ENCODE measurements around the gene LAMA2. TPM values are rescaled to one million over a fixed set of nuclear protein-coding genes. Genes with fewer than 3 reads are reported as not detected.

LAMA2 gene
- total and polyA plus RNA-seq, 2 experiments from 2014 or later: 11.1 to 57.5 TPM

GRCh38 chr6:129195161-129195560, 312.2 kb downstream of the LAMA2 start:
- TF ChIP-seq EZH2 (IDR thresholded peaks at IDR 0.05; ENCODE audit: borderline replicate concordance): no peak
- no peak for TF ChIP-seq EZH2phosphoT487 (IDR thresholded peaks at IDR 0.05; ENCODE audit: low read depth, severe bottlenecking, unreplicated experiment)
- no peak for TF ChIP-seq CTCF (IDR thresholded peaks at IDR 0.05; ENCODE audit: poor library complexity)
- Histone ChIP-seq H3K27ac (no peak overlapping the region), H3K9me3 (ENCODE audit: low read depth) (no peaks in the 10 kb centered on the region), H3K36me3 (replicated peaks; ENCODE audit: insufficient read depth, low read depth) (no peaks in the 10 kb centered on the region), H3K4me3 (no peak overlapping the region), H4K20me1 (ENCODE audit: insufficient read depth, poor library complexity, severe bottlenecking) (no peaks in the 10 kb centered on the region), H2AFZ (no peak overlapping the region), H3K4me2 (no peak overlapping the region), H3K27me3 (no peaks in the 10 kb centered on the region), H3K79me2 (no peaks in the 10 kb centered on the region), H3K9me2 (replicated peaks; ENCODE audit: insufficient read depth) (no peaks in the 10 kb centered on the region), H3K4me1 (ENCODE audit: insufficient read depth) (no peaks in the 10 kb centered on the region)
- WGBS (ENCODE audit: low lambda C conversion rate, missing lambda C conversion rate): 83% methylated on average over 2 of the region's 2 CpGs
- no peak for DNase-seq (ENCODE audit: low spot score)

DNA sequence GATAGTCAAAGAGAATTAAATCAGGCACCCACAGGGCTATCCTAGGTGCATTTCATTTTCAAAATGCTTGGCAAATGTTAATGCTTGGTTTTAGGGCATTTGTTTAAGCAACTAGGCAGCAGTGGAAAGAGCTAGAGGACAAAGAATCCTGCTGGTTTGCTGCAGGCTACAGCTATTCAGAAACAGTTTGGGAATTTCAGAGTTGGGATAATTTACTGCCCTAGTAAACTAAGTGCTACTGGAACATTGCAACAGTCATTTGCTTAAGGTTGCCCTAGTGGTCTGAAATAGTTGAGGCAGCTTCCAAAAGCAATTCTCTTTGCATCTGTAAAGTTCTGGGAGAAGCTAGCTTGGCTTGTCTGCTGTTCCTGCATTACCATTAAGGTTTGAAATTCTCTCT, 312.7 kb downstream of the LAMA2 start:
- Histone ChIP-seq H3K27ac (no peak overlapping the region), H2AFZ (no peak overlapping the region), H4K20me1 (ENCODE audit: insufficient read depth, poor library complexity, severe bottlenecking) (no peaks in the 10 kb centered on the region), H3K36me3 (replicated peaks; ENCODE audit: insufficient read depth, low read depth) (no peaks in the 10 kb centered on the region), H3K4me1 (ENCODE audit: insufficient read depth) (no peaks in the 10 kb centered on the region), H3K4me3 (no peak overlapping the region), H3K79me2 (no peaks in the 10 kb centered on the region), H3K4me2 (no peak overlapping the region), H3K27me3 (no peaks in the 10 kb centered on the region), H3K9me2 (replicated peaks; ENCODE audit: insufficient read depth) (no peaks in the 10 kb centered on the region), H3K9me3 (ENCODE audit: low read depth) (no peaks in the 10 kb centered on the region)
- no peak for TF ChIP-seq CTCF (IDR thresholded peaks at IDR 0.05; ENCODE audit: poor library complexity)
- TF ChIP-seq EZH2phosphoT487 (IDR thresholded peaks at IDR 0.05; ENCODE audit: low read depth, severe bottlenecking, unreplicated experiment): no peak
- TF ChIP-seq EZH2 (IDR thresholded peaks at IDR 0.05; ENCODE audit: borderline replicate concordance): no peak
- no peak for DNase-seq (ENCODE audit: low spot score)

- WGBS (ENCODE audit: low lambda C conversion rate, missing lambda C conversion rate): 93% methylated on average over 4 of the region's 4 CpGs
- Histone ChIP-seq H3K4me2 (no peak overlapping the region), H3K9me3 (ENCODE audit: low read depth) (no peaks in the 10 kb centered on the region), H3K27me3 (no peaks in the 10 kb centered on the region), H3K79me2 (no peaks in the 10 kb centered on the region), H2AFZ (no peak overlapping the region), H3K36me3 (replicated peaks; ENCODE audit: insufficient read depth, low read depth) (no peaks in the 10 kb centered on the region), H3K27ac (no peak overlapping the region), H3K4me3 (no peak overlapping the region), H4K20me1 (ENCODE audit: insufficient read depth, poor library complexity, severe bottlenecking) (no peaks in the 10 kb centered on the region), H3K4me1 (ENCODE audit: insufficient read depth) (no peaks in the 10 kb centered on the region), H3K9me2 (replicated peaks; ENCODE audit: insufficient read depth) (no peaks in the 10 kb centered on the region)
- no peak for DNase-seq (ENCODE audit: low spot score)
- TF ChIP-seq CTCF (IDR thresholded peaks at IDR 0.05; ENCODE audit: poor library complexity) (no peak), EZH2 (IDR thresholded peaks at IDR 0.05; ENCODE audit: borderline replicate concordance) (no peak), EZH2phosphoT487 (IDR thresholded peaks at IDR 0.05; ENCODE audit: low read depth, severe bottlenecking, unreplicated experiment) (no peak)
These were observed 314.2 kb downstream of the LAMA2 start for GRCh38 chr6:129197154-129197553.

GRCh38 chr6:129200151-129200550, 317.2 kb downstream of the LAMA2 start:
- Histone ChIP-seq H4K20me1 (ENCODE audit: insufficient read depth, poor library complexity, severe bottlenecking) (no peaks in the 10 kb centered on the region), H3K27me3 (no peaks in the 10 kb centered on the region), H3K36me3 (replicated peaks; ENCODE audit: insufficient read depth, low read depth) (no peaks in the 10 kb centered on the region), H3K4me2 (no peak overlapping the region), H2AFZ (no peak overlapping the region), H3K4me3 (no peak overlapping the region), H3K27ac (no peak overlapping the region), H3K9me3 (ENCODE audit: low read depth) (no peaks in the 10 kb centered on the region), H3K9me2 (replicated peaks; ENCODE audit: insufficient read depth) (no peaks in the 10 kb centered on the region), H3K4me1 (ENCODE audit: insufficient read depth) (no peaks in the 10 kb centered on the region), H3K79me2 (no peaks in the 10 kb centered on the region)
- no peak for DNase-seq (ENCODE audit: low spot score)
- no peak for TF ChIP-seq CTCF (IDR thresholded peaks at IDR 0.05; ENCODE audit: poor library complexity)
- no peak for TF ChIP-seq EZH2 (IDR thresholded peaks at IDR 0.05; ENCODE audit: borderline replicate concordance)
- no peak for TF ChIP-seq EZH2phosphoT487 (IDR thresholded peaks at IDR 0.05; ENCODE audit: low read depth, severe bottlenecking, unreplicated experiment)
- 95% methylated on average over 8 of the region's 9 CpGs for WGBS (ENCODE audit: low lambda C conversion rate, missing lambda C conversion rate)
